BLaER1 treated with 17β-estradiol and CSF1 and Interleukin-3, amounts not matched to agents 10 nM and 100 nM (cell line): Measurements from ENCODE around the gene SH3TC2.

ENCODE experiments used
- H3K27ac ChIP-seq, 11 experiments: shearing (Covaris generic); formaldehyde crosslinking; 2 replicates each; pipeline ENCODE4 v1.8.1; 2022
- H3K27me3 ChIP-seq, 11 experiments: shearing (Covaris generic); formaldehyde crosslinking; 2 replicates each; pipeline ENCODE4 v1.8.1; 2022
- H3K36me3 ChIP-seq, 11 experiments: shearing (Covaris generic); formaldehyde crosslinking; 2 replicates each; pipeline ENCODE4 v1.8.1; 2022
- H3K4me1 ChIP-seq, 10 experiments: shearing (Covaris generic); formaldehyde crosslinking; 2 replicates each; pipeline ENCODE4 v1.8.1; 2022
- H3K4me2 ChIP-seq, 11 experiments: shearing (Covaris generic); formaldehyde crosslinking; 2 replicates each; pipeline ENCODE4 v1.8.1; 2022
- H3K4me3 ChIP-seq, 10 experiments: shearing (Covaris generic); formaldehyde crosslinking; 2 replicates each; pipeline ENCODE4 v1.8.1; 2022
- H3K9ac ChIP-seq, 11 experiments: shearing (Covaris generic); formaldehyde crosslinking; 2 replicates each; pipeline ENCODE4 v1.8.1; 2022
- H3K9me3 ChIP-seq, 11 experiments: shearing (Covaris generic); formaldehyde crosslinking; replicated peaks in 1 of 11; 2 replicates each; pipeline ENCODE4 v1.8.1; 2022
- H4K20me1 ChIP-seq, 11 experiments: shearing (Covaris generic); formaldehyde crosslinking; 2 replicates each; pipeline ENCODE4 v1.8.1; 2022
- Cebpa-rat ChIP-seq, 11 experiments: shearing (Covaris generic); IDR thresholded peaks; 2 replicates each; pipeline ENCODE4 v1.8.1; 2022

The SH3TC2 gene

DNA sequence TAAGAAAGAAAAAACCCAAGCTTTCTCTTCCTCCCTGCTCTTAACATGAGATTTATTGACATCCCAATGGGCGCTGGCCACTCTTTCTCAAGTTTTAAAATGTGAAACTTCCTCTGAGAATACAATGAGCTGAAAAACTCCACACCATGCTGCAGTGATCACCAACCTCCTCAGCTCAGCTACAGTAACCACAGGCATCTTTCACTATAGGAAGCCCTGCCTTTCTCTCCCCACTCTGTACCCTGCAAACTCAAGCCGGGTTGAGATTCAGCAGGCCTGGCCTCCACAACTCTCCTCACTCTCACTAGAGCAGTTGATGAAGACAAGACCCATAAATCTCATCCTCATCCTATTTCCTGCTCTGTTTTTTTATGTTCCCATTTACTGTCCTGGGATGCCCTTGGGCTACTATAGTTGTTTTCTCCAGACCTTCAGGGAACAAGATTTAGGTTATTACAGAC is 48.3 kb downstream of the SH3TC2 start:
- Histone ChIP-seq H3K9ac (no peak overlapping the region), H3K4me2 (no peak overlapping the region), H3K27me3 (no peaks in the 10 kb centered on the region), H3K4me1 (peaks cover 8 to 13% (median 9%) of the 10 kb centered on the region in 10 experiments), H3K9me3 (no peaks in the 10 kb centered on the region), H3K36me3 (no peaks in the 10 kb centered on the region), H4K20me1 (no peaks in the 10 kb centered on the region), H3K27ac (no peak overlapping the region), H3K4me3 (no peak overlapping the region)
- no peak for TF ChIP-seq Cebpa-rat (IDR thresholded peaks at IDR 0.05)

DNA sequence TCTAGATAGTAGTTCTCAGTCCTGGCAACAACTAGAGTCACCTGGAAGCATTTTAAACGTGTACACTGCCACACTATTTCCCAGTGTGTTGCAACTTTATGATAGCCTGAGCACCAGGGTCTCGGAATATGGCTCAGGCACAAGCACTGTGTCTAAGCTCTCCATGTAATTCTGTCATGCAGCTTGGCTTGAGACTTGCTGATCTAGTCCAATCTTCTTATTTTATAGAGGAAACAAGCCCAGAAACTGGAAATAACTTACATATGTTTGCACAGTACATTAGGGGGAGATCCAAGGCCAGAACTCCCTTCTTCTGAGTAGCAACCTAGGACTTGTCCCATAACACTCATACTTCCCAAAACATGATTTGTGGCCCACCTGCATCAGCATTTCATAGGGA is 49.1 kb downstream of the SH3TC2 start:
- no peak overlapping the region for H3K4me3 ChIP-seq
- peaks cover 3 to 7% (median 5%) of the 10 kb centered on the region in 10 experiments for H3K4me1 ChIP-seq
- H3K9me3 ChIP-seq = no peaks in the 10 kb centered on the region
- no peaks in the 10 kb centered on the region for H3K27me3 ChIP-seq
- no peak overlapping the region for H3K4me2 ChIP-seq
- no peaks in the 10 kb centered on the region for H4K20me1 ChIP-seq
- no peaks in the 10 kb centered on the region for H3K36me3 ChIP-seq
- H3K9ac ChIP-seq = no peak overlapping the region
- H3K27ac ChIP-seq = no peak overlapping the region
- no peak for TF ChIP-seq Cebpa-rat (IDR thresholded peaks at IDR 0.05)

DNA sequence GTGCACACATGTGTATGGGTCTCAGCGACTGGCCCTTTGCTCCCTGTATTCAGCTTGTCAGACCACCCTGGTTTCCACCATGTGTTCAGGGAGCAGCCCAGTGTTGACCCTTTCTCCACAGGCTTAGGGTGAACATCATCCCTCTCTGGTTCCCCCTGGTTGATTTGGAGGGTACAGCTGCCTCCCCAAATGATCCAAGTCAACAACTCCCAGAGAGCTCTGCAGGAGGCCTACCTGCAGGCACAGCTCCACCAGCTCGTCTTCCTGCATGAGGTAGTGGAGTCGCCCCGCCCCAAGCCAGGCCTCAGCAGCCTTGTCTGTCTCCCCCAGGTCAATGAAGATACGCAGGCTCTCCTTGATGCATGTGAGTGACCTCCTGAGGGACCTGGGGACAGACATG is 50.5 kb downstream of the SH3TC2 start:
- H3K4me2 ChIP-seq = no peak overlapping the region
- H3K27ac ChIP-seq = no peak overlapping the region
- no peak for TF ChIP-seq Cebpa-rat (IDR thresholded peaks at IDR 0.05)
- no peaks in the 10 kb centered on the region for H4K20me1 ChIP-seq
- no peaks in the 10 kb centered on the region for H3K27me3 ChIP-seq
- H3K4me1 ChIP-seq = no peaks in the 10 kb centered on the region
- no peaks in the 10 kb centered on the region for H3K36me3 ChIP-seq
- H3K4me3 ChIP-seq = no peak overlapping the region
- no peaks in the 10 kb centered on the region for H3K9me3 ChIP-seq
- H3K9ac ChIP-seq = no peak overlapping the region

DNA sequence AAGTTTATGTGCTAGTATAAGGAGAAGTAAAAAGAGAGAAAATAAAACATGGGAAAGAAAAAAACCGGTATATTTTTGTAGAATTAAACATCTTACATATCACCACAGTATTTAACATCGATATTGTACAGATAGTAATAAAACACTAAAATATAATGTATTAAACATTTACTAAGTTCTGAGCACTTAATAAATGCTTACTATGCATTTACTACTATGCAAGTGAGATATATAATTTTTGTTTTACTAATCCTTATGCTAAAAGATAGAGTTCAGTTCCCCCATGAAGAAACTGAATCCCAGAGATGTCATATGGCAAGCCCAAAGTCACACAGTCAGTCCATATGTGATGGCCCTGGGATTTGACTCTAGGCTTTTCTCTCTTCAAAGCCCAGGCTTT is 51.1 kb downstream of the SH3TC2 start:
- Histone ChIP-seq H3K4me3 (no peak overlapping the region), H3K4me2 (no peak overlapping the region), H3K36me3 (no peaks in the 10 kb centered on the region), H3K27ac (no peak overlapping the region), H4K20me1 (no peaks in the 10 kb centered on the region), H3K9me3 (no peaks in the 10 kb centered on the region), H3K9ac (no peak overlapping the region), H3K27me3 (no peaks in the 10 kb centered on the region), H3K4me1 (no peaks in the 10 kb centered on the region)
- TF ChIP-seq Cebpa-rat (IDR thresholded peaks at IDR 0.05) = no peak

DNA sequence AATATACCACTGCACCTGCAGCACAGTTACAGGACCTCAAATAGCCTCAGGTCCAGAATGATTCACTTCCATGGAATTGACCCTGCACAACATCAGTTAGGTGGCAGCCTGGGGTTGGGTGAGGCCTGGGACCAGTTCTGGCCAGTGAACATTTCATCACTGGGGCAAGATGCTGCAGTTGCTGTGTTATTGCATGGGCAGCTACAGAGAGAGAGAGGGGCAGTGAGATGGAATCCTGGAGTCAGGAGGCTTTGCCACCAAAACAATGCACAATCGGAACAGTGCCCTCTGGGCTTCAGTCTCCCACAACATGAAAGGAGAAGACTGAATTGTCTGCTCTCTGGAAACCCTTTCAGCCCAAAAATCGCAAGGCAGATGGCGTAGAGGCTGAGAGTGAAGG is 51.8 kb downstream of the SH3TC2 start:
- Histone ChIP-seq H3K4me3 (no peak overlapping the region), H3K9ac (no peak overlapping the region), H4K20me1 (no peaks in the 10 kb centered on the region), H3K36me3 (no peaks in the 10 kb centered on the region), H3K4me1 (no peaks in the 10 kb centered on the region), H3K9me3 (no peaks in the 10 kb centered on the region), H3K27me3 (no peaks in the 10 kb centered on the region), H3K4me2 (no peak overlapping the region), H3K27ac (no peak overlapping the region)
- TF ChIP-seq Cebpa-rat (IDR thresholded peaks at IDR 0.05) = no peak

DNA sequence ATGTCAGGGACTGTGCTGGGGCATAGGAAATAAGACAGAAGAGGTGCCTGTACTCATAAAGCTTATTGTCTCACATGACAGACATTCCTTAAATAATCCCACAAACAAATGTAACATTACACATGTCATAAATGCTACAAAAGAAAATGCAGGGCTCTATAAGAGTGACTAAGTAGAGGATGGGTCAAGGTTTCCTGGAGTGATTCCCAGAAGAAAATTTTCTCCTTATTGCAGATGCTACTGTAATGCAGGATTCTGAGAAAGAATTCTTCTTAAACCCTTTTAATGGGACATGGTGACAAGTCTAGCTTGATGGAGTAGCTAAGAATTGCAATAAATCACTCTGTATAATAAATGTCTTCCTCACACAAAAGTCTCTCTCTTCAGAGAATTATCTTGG is 55.7 kb downstream of the SH3TC2 start:
- H3K9ac ChIP-seq = no peak overlapping the region
- no peaks in the 10 kb centered on the region for H4K20me1 ChIP-seq
- no peak for TF ChIP-seq Cebpa-rat (IDR thresholded peaks at IDR 0.05)
- H3K27me3 ChIP-seq = no peaks in the 10 kb centered on the region
- H3K4me2 ChIP-seq = no peak overlapping the region
- no peak overlapping the region for H3K27ac ChIP-seq
- H3K4me1 ChIP-seq = peaks cover 0 to 8% (median 0%) of the 10 kb centered on the region in 10 experiments; a peak in 1 of 20 replicates
- H3K4me3 ChIP-seq = no peak overlapping the region
- H3K36me3 ChIP-seq = no peaks in the 10 kb centered on the region
- H3K9me3 ChIP-seq = no peaks in the 10 kb centered on the region

DNA sequence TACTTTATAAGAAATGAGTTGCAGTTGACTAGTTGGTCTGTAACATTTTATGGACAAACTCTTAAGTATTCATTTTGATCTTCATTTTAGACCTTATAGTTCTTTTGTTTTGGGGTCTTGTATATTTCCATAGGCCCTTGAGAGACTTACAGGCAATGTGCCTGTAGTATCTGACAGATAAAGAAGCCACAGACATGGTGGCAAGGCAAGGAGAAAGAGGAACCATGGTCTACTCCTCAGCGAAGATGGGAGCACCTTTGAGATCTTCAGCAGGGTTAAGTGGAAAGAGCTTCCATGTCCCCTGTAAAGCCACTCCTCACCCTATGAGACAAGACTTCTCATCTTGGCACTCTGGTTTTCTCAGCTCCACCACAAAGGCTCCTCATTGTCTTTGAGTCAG is 56.4 kb downstream of the SH3TC2 start:
- no peaks in the 10 kb centered on the region for H3K9me3 ChIP-seq
- H3K27me3 ChIP-seq = no peaks in the 10 kb centered on the region
- no peak for TF ChIP-seq Cebpa-rat (IDR thresholded peaks at IDR 0.05)
- no peak overlapping the region for H3K4me3 ChIP-seq
- peaks cover 0 to 8% (median 0%) of the 10 kb centered on the region in 10 experiments; a peak in 1 of 20 replicates for H3K4me1 ChIP-seq
- H3K9ac ChIP-seq = no peak overlapping the region
- H3K36me3 ChIP-seq = no peaks in the 10 kb centered on the region
- no peak overlapping the region for H3K4me2 ChIP-seq
- no peaks in the 10 kb centered on the region for H4K20me1 ChIP-seq
- H3K27ac ChIP-seq = no peak overlapping the region

DNA sequence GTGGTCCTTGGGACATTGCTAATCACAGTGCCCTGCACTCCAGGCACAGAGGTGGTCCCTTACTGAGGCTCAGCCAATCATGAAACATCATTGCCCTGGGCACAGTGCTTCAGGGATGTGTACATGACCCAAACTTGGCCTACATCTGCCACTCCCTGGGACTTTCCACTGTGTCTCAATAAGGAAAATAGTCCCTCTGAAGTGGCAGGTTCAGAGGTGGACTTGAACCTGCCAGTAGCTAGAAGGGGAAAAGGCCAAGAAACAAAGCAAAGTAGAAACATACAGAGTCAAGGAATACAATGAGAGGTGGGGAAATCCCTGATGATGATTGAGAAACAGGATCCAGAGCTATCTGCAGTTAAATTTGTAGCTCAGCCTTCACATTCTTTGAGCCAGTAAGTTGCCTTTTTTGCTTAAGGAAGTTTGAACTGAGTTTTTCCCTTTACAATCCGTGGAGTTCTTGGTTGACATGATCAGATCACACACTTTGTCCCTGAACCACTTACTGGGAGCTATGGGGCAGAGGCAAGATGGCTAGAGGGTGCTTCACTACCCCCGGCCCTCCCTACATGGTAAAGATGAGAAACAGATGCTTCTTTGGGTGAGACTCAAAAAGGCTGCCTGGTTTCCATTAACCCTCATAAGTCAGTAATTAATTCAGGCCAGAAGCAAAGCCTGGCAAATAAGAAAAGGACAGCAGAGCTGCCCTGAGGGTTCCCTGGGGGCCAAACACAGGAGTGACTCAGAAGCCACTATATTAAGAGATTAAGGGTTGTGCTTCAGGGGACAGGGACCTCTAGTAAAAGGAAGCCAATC is 57.6 kb downstream of the SH3TC2 start:
- H3K9me3 ChIP-seq = no peaks in the 10 kb centered on the region
- H3K4me3 ChIP-seq = no peak overlapping the region
- H3K36me3 ChIP-seq = no peaks in the 10 kb centered on the region
- H3K9ac ChIP-seq = no peak overlapping the region
- no peak overlapping the region for H3K4me2 ChIP-seq
- TF ChIP-seq Cebpa-rat (IDR thresholded peaks at IDR 0.05) = no peak
- peaks cover 0 to 8% (median 0%) of the 10 kb centered on the region in 10 experiments; a peak in 1 of 20 replicates for H3K4me1 ChIP-seq
- H4K20me1 ChIP-seq = no peaks in the 10 kb centered on the region
- H3K27ac ChIP-seq = no peak overlapping the region
- H3K27me3 ChIP-seq = no peaks in the 10 kb centered on the region

DNA sequence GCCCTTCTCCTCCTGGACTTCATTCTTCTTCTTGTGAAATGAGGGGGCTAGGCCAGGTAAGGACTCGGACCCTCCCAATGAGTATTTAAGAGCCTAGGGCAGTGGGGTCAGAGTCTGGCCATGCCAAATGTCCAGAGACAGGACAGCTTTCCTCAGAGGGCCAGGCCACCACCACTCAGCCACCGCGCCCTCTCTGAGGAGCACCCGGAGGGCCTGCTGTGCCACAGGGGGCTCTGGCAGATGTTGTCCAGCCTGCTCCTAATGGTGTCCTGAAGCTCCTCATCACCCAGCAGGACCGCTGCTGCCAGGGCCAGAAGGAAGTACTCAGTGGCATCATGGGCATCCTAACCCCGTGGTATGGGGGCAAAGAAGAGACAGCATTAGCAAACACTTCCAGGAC is 58.3 kb downstream of the SH3TC2 start:
- peaks cover 0 to 8% (median 0%) of the 10 kb centered on the region in 10 experiments; a peak in 1 of 20 replicates for H3K4me1 ChIP-seq
- no peak overlapping the region for H3K4me2 ChIP-seq
- H3K9me3 ChIP-seq = no peaks in the 10 kb centered on the region
- no peaks in the 10 kb centered on the region for H4K20me1 ChIP-seq
- no peak overlapping the region for H3K9ac ChIP-seq
- TF ChIP-seq Cebpa-rat (IDR thresholded peaks at IDR 0.05) = no peak
- no peak overlapping the region for H3K4me3 ChIP-seq
- H3K27ac ChIP-seq = no peak overlapping the region
- H3K36me3 ChIP-seq = no peaks in the 10 kb centered on the region
- no peaks in the 10 kb centered on the region for H3K27me3 ChIP-seq
